Fibroblast of skin of scalp (primary cell): ENCODE measurements around the gene FKBP1A.
A peak's percentile ranks its signal among the peaks of the same experiment; 100 is the strongest.

Experiments used
- DNase-seq: peaks from one replicate; pipeline ENCODE4 v3.0.0-alpha.2; 2013

Gene FKBP1A

GRCh38 chr20:1383623-1384404 is 9.0 kb downstream of the FKBP1A start:
- no peak for DNase-seq

GRCh38 chr20:1382670-1383069 is 10.2 kb downstream of the FKBP1A start:
- DNase-seq = no peak

GRCh38 chr20:1381753-1382591 is 10.9 kb downstream of the FKBP1A start:
- no peak for DNase-seq

DNA sequence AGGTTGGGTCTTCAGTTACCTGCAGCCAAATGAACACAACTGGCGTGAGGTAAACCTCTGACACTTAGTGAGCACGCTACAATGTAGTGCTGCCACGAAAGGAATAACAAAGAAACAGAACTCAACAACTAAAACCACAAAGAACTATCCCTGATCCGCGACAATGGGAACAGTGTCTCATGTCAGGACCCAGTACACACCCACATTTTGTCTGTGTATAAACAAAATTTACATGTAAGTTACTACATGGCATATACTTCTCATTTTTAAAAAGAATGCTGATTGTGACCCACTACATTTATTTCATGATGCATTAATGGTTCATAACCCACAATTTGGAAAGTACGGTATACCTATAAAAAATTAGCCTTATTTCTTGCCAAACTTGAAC is 14.1 kb downstream of the FKBP1A start:
- no peak for DNase-seq

GRCh38 chr20:1377984-1378734 is 14.7 kb downstream of the FKBP1A start:
- DNase-seq = no peak

GRCh38 chr20:1377341-1377871 is 15.4 kb downstream of the FKBP1A start:
- DNase-seq = no peak

DNA sequence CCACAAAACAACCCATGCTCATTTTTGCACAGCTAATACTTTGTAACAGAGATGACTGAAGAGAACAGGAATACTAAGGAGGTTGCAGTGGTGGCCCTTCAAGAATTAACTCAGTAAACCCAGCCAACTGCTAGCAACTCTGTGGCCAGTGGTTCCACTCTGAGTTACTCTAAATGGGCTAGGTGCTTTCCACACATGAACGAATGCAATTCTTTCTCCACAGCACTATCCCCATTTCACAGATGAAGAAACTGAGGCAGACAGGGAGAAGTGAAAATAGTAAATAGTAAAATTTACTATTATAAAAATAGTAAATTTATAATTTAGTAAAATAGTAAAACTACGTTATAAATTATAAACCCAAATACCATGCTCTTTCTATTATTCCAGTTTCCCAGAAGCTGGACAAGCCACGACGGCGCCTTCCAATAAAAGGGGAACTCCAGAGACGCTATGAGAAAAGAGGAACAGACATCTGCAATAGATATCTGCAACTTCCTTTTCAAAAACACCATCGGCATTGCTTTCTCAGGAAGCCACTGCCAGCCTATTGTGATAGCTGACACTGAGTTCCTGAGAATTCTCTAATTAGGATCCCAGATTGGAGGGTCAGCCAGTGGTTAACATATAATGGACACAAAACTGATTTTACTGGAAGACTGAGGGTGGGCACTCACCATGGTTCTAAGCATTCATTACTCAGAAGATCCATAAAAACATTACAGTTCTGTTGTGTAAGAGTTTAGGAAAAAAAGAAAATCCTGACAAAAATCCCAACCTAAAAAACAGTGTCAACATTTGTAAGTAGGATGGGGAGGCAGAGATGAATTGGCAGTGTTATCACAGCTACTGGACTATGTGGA is 16.2 kb downstream of the FKBP1A start:
- no peak for DNase-seq

DNA sequence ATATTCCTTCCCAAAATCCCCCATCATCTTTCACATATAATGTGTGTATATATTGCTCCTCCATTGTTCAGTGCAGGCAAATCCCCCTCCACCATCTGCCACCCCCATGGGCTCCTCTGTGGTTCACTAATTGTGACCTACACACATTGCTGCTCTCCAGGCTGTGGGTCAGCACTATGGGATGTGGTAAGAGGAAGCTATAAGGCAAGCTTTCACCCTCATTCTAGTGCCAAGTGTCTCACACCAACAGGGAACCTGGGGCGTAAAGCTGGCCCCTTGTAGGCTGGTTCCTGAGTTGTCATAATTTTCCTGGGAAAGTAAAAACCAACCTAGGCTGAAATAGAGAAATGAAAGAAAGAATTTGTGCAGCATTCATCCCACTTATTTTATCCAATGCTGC is 16.8 kb downstream of the FKBP1A start:
- no peak for DNase-seq

- DNase-seq = peak; percentile 49
Observed at GRCh38 chr20:1375515-1375914, 17.3 kb downstream of the FKBP1A start.

GRCh38 chr20:1374246-1374645 is 18.6 kb downstream of the FKBP1A start:
- no peak for DNase-seq

GRCh38 chr20:1373614-1374013 is 19.2 kb downstream of the FKBP1A start:
- no peak for DNase-seq

GRCh38 chr20:1373036-1373435 is 19.8 kb downstream of the FKBP1A start:
- no peak for DNase-seq

- no peak for DNase-seq
Observed at GRCh38 chr20:1371830-1372539, 20.9 kb downstream of the FKBP1A start.

DNA sequence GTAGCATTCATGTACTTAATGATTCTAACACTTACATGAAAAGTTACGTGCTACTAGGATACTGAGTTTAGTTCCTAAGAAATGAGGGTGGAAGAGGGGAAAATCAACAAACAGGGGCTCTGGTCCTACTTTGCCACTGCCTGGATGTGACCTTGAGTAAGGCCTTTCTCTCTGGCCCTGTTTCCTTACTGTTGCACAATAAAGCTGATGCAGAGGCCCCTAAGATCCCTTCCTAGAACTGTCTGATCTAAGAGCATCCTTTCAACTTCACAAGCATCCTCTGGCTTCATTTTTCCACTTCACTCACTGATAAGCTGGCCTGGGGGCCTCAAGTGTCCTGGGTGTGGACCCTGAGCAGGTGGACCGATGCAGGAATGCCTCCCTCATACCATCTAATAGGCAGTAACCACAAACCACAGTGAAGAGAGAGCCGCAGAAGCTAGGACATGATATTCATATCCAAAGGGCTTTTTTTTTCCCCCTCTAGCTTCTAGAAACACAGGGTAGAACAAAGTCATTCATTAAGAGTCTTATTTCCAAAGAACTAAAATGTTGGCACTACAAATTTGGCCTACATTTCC is 21.6 kb downstream of the FKBP1A start:
- DNase-seq = no peak

GRCh38 chr20:1370548-1371110 is 22.2 kb downstream of the FKBP1A start:
- peak; percentile 42 for DNase-seq

- DNase-seq = no peak
Observed at GRCh38 chr20:1369970-1370369, 22.9 kb downstream of the FKBP1A start.

GRCh38 chr20:1368448-1369199 is 24.2 kb downstream of the FKBP1A start:
- DNase-seq = peak; percentile 38

GRCh38 chr20:1367479-1367878 is 25.4 kb downstream of the FKBP1A start:
- no peak for DNase-seq

DNA sequence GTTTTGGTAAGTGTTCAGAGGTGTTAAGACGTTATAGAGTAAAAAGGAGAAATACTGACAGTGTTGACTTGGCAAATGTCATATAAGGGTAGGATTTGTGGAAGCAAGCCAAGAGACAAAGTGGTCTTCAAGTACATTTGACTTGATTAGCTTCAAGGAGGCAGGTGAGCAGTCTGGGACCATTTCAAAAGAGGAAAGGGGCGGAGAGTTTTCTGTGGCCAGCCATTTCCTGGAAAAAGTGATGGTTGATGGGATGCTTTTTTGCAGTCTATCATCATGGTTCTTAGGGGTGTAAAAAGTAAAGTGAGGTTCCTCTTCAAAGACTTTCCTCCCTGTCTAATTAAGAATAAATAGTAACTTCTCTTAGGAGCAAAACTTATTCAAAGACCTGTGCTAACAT is 28.7 kb downstream of the FKBP1A start:
- no peak for DNase-seq

- DNase-seq = no peak
Observed at GRCh38 chr20:1363522-1363921, 29.3 kb downstream of the FKBP1A start.
